Activated naive CD4-positive, alpha-beta T cell treated with anti-CD3 and anti-CD28 coated beads, Interleukin-2, amount 10 ng/mL, durations not matched to agents 5 hours and 36 hours (primary cell): ENCODE results near the gene ADH4. TPM values are rescaled to one million over a fixed set of nuclear protein-coding genes. Genes with fewer than 3 reads are reported as not detected.

Experiments
- total RNA-seq, 2 experiments: library from RNA; stranded (reverse); gene quantifications; one replicate each; pipeline ENCODE4 v1.2.3, GENCODE V29; 2021

Gene ADH4
- not detected for total RNA-seq

DNA sequence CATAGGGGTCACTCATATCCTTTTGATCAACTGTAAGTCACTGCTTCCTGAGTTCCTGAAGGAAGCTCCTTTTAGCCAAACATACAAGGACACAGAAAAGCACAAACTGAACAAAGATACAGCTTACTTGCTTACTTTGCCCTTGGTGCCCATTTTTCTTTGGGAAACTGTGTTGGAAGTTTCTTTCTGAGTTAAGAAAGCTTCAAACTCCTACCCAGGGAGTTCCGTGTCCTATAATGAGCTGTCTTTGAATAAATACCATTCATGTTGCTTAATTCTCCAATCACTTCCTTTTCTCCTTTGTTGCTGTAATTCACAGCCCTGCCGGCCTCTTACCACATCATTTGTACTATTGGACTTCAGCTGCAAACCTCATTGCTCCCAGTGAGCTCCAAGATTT lies at the start of gene ADH4:
ADH4 (minus strand) TSS at position 228 of the 400 bp plus-strand sequence; CDS start at position 153, 75 bp downstream.

DNA sequence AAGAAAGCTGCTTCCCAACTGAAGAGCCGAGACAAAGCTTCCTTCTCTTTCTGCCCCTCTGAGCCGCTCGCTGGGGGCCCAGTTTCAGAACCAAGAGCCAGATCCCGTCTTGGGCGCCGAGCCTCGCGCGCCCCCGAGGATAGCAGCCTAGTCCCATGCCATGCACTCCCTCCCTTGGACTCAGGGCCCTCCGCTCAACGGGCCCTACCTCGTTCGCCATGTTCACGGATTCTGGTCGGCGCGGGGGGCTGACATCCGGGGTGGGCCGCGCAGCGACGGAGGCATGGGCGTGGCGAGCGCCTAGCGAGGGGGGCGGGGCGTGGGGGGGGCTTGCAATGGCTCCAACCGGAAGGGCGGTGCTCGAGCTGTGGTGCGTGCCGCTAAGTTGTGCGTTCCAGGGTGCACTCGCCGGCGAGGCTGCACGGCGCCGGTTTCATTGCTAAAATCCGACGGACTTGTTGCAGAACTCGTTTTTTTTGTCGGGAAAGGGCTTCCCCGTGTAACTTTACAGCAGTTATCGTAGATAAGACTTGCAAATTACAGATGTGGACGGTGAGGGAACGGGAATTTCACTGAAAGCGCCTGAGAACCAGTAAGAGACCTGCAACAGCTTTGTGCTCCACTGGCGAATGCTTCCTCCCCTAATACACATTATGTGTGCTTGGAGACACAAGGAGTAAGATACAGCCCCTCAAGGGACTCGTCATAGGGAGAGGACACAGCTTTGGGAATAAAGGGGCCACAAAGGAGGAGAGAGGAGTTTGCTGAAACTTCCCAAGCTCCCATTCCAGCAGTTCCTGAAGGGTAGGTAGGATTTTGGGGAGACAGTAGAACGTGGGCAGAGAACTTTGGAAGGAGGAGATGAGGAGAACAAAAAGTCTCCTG lies 55.4 kb downstream of the ADH4 start, which contains the start of gene ADH5:
ADH5 (minus strand) TSS at position 308 of the 885 bp plus-strand sequence; CDS start at position 220, 88 bp downstream.

Other genes starting within 250 kb of the ADH4 start
- gene EIF4E, start 215.2 kb downstream of the ADH4 start, total RNA-seq: 10 to 100 TPM; 68.4 to 72.5 TPM
- gene METAP1, start 148.6 kb downstream of the ADH4 start, total RNA-seq: 10 to 100 TPM; 47.1 to 50.9 TPM
- 100 to 1,000 TPM; 107 to 114 TPM for gene ADH5, start 55.5 kb downstream of the ADH4 start, total RNA-seq
- gene ADH6, start 74.9 kb upstream of the ADH4 start, total RNA-seq: not detected
- not detected for gene ADH1A, start 146.7 kb upstream of the ADH4 start, total RNA-seq
- gene ADH1B, start 177.1 kb upstream of the ADH4 start, total RNA-seq: not detected
- gene ADH1C, start 208.4 kb upstream of the ADH4 start, total RNA-seq: not detected